Trophoblast cell (in vitro differentiated cells and primary cell): ENCODE data around the gene HORMAD1.
"Not testable (repeated sequence)": the region's sequence is repeated elsewhere in the genome, so short reads cannot be mapped to it uniquely, and the experiment has no call there.

Experiments
- DNase-seq, 2 donors: peaks; one replicate each; pipeline ENCODE4 v3.0.0-alpha.2; 2016
- H2AFZ ChIP-seq: 2 replicates; pipeline ENCODE4 v1.6.1; 2013; ENCODE audit warnings: low read length, moderate library complexity, mild to moderate bottlenecking; ENCODE audit not compliant: insufficient read depth, poor library complexity
- H2AK5ac ChIP-seq: 2 replicates; pipeline ENCODE4 v1.6.1; 2013; ENCODE audit warnings: mild to moderate bottlenecking, low read length
- H2BK120ac ChIP-seq: 2 replicates; pipeline ENCODE4 v1.6.1; 2013; ENCODE audit warnings: low read length, mild to moderate bottlenecking, moderate library complexity; ENCODE audit not compliant: insufficient read depth, poor library complexity
- H2BK12ac ChIP-seq: 2 replicates; pipeline ENCODE4 v1.6.1; 2013; ENCODE audit warnings: mild to moderate bottlenecking, low read length, moderate library complexity
- H2BK5ac ChIP-seq: 2 replicates; pipeline ENCODE4 v1.6.1; 2013; ENCODE audit warnings: low read length, low read depth, moderate library complexity, mild to moderate bottlenecking; ENCODE audit not compliant: poor library complexity
- H3K14ac ChIP-seq: 2 replicates; pipeline ENCODE4 v1.6.1; 2013; ENCODE audit warnings: mild to moderate bottlenecking, low read length
- H3K18ac ChIP-seq: 2 replicates; pipeline ENCODE4 v1.6.1; 2013; ENCODE audit warnings: mild to moderate bottlenecking, low read length
- H3K23ac ChIP-seq: 2 replicates; pipeline ENCODE4 v1.6.1; 2013; ENCODE audit warnings: low read length
- H3K27ac ChIP-seq: 2 replicates; pipeline ENCODE4 v1.5.1; 2013; ENCODE audit warnings: low read depth, mild to moderate bottlenecking, inconsistent platforms, low read length, moderate library complexity
- H3K27me3 ChIP-seq: 2 replicates; pipeline ENCODE4 v1.6.1; 2013; ENCODE audit warnings: inconsistent platforms, mild to moderate bottlenecking, low read length, moderate library complexity; ENCODE audit not compliant: insufficient read depth
- H3K36me3 ChIP-seq, 2 experiments: 1 replicate in 1 of 2; 2 replicates in 1 of 2; pipeline ENCODE4 v1.6.1; 2013; ENCODE audit warnings: low read length in 2 of 2, mild to moderate bottlenecking in 2 of 2, moderate library complexity in 1 of 2; ENCODE audit not compliant: insufficient read depth in 2 of 2, control insufficient read depth in 1 of 2
- H3K4ac ChIP-seq: 2 replicates; pipeline ENCODE4 v1.6.1; 2013; ENCODE audit warnings: low read depth, mild to moderate bottlenecking, low read length, moderate library complexity
- H3K4me1 ChIP-seq, 2 experiments: 1 replicate in 1 of 2; 2 replicates in 1 of 2; pipeline ENCODE4 v1.6.1; 2013; ENCODE audit warnings: low read length in 2 of 2, mild to moderate bottlenecking in 2 of 2, moderate library complexity in 1 of 2; ENCODE audit not compliant: insufficient read depth in 2 of 2, control insufficient read depth in 1 of 2
- H3K4me2 ChIP-seq: 2 replicates; pipeline ENCODE4 v1.6.1; 2013; ENCODE audit warnings: inconsistent platforms, mild to moderate bottlenecking, low read length, moderate library complexity
- H3K4me3 ChIP-seq: 2 replicates; pipeline ENCODE4 v1.5.1; 2013; ENCODE audit warnings: mild to moderate bottlenecking, low read depth, low read length, inconsistent platforms
- H3K79me1 ChIP-seq: one replicate; pipeline ENCODE4 v1.6.1; 2013; ENCODE audit warnings: low read length
- H3K79me2 ChIP-seq: 2 replicates; pipeline ENCODE4 v1.6.1; 2013; ENCODE audit warnings: low read length, mild to moderate bottlenecking; ENCODE audit not compliant: control insufficient read depth, insufficient read depth, poor library complexity
- H3K9ac ChIP-seq: 2 replicates; pipeline ENCODE4 v1.6.1; 2013; ENCODE audit warnings: mild to moderate bottlenecking, low read length
- H3K9me3 ChIP-seq: 2 replicates; pipeline ENCODE4 v1.6.1; 2013; ENCODE audit warnings: low read depth, mild to moderate bottlenecking, control low read depth, inconsistent platforms, low read length; ENCODE audit not compliant: insufficient read depth
- H4K12ac ChIP-seq: 2 replicates; pipeline ENCODE4 v1.6.1; 2013; ENCODE audit warnings: low read depth, mild to moderate bottlenecking, low read length, moderate library complexity
- H4K8ac ChIP-seq: 2 replicates; pipeline ENCODE4 v1.6.1; 2013; ENCODE audit warnings: low read depth, mild to moderate bottlenecking, low read length, moderate library complexity
- H4K91ac ChIP-seq: one replicate; pipeline ENCODE4 v1.6.1; 2013; ENCODE audit warnings: low read depth, mild to moderate bottlenecking, low read length, moderate library complexity
- WGBS: extraction: QIAGEN DNeasy Blood & Tissue Kit; methylation state at CpG from one replicate; pipeline ENCODE4 v1.1.7; 2013; ENCODE audit warnings: missing lambda C conversion rate; ENCODE audit not compliant: insufficient read length, insufficient coverage; ENCODE audit errors: extremely low coverage; 5-methylcytosine and 5-hydroxymethylcytosine counted together

HORMAD1 gene

GRCh38 chr1:150662811-150663210 is 57.9 kb downstream of the HORMAD1 start:
- WGBS = no CpG with 5 or more reads among the region's 9 CpGs
- H3K27me3 ChIP-seq = no peaks in the 10 kb centered on the region
- H2AFZ ChIP-seq = no peak overlapping the region
- no peak for DNase-seq
- no peaks in the 10 kb centered on the region for H3K79me1 ChIP-seq
- no peak overlapping the region for H4K8ac ChIP-seq
- no peaks in the 10 kb centered on the region for H3K9me3 ChIP-seq
- no peaks in the 10 kb centered on the region for H3K79me2 ChIP-seq
- no peak overlapping the region for H3K9ac ChIP-seq
- H3K18ac ChIP-seq = no peak overlapping the region
- H2BK120ac ChIP-seq = no peak overlapping the region
- no peak overlapping the region for H2BK5ac ChIP-seq
- no peak overlapping the region for H4K91ac ChIP-seq
- H3K27ac ChIP-seq = no peak overlapping the region
- H4K12ac ChIP-seq = no peak overlapping the region
- no peak overlapping the region for H3K4me2 ChIP-seq
- H2BK12ac ChIP-seq = no peak overlapping the region
- H2AK5ac ChIP-seq = no peak overlapping the region
- peaks cover 9 to 12% of the 10 kb centered on the region in 2 experiments for H3K36me3 ChIP-seq
- no peaks in the 10 kb centered on the region for H3K4me1 ChIP-seq
- H3K23ac ChIP-seq = no peak overlapping the region
- H3K14ac ChIP-seq = no peak overlapping the region
- no peak overlapping the region for H3K4ac ChIP-seq
- H3K4me3 ChIP-seq = no peak overlapping the region

GRCh38 chr1:150661156-150661555 is 59.5 kb downstream of the HORMAD1 start:
- Histone ChIP-seq H3K79me1 (no peaks in the 10 kb centered on the region), H3K14ac (no peak overlapping the region), H3K4me1 (no peaks in the 10 kb centered on the region), H3K36me3 (peaks cover 9% of the 10 kb centered on the region in 2 experiments), H3K4ac (no peak overlapping the region), H4K8ac (no peak overlapping the region), H2AFZ (no peak overlapping the region), H3K9me3 (no peaks in the 10 kb centered on the region), H3K4me3 (no peak overlapping the region), H3K79me2 (no peaks in the 10 kb centered on the region), H2BK120ac (no peak overlapping the region), H3K18ac (no peak overlapping the region), H2AK5ac (no peak overlapping the region), H4K12ac (no peak overlapping the region), H4K91ac (no peak overlapping the region), H3K4me2 (no peak overlapping the region), H2BK12ac (no peak overlapping the region), H3K23ac (no peak overlapping the region), H2BK5ac (no peak overlapping the region), H3K9ac (no peak overlapping the region), H3K27ac (no peak overlapping the region), H3K27me3 (no peaks in the 10 kb centered on the region)
- DNase-seq = no peak
- WGBS = no CpG with 5 or more reads among the region's 5 CpGs

GRCh38 chr1:150660584-150660983 is 60.1 kb downstream of the HORMAD1 start:
- Histone ChIP-seq H4K12ac (no peak overlapping the region), H3K36me3 (peaks cover 9% of the 10 kb centered on the region in 2 experiments), H2AFZ (no peak overlapping the region), H3K18ac (no peak overlapping the region), H2BK12ac (no peak overlapping the region), H3K4me3 (no peak overlapping the region), H3K4me1 (no peaks in the 10 kb centered on the region), H3K4me2 (no peak overlapping the region), H3K27me3 (no peaks in the 10 kb centered on the region), H2BK5ac (no peak overlapping the region), H3K9ac (no peak overlapping the region), H2AK5ac (no peak overlapping the region), H4K8ac (no peak overlapping the region), H3K79me2 (no peaks in the 10 kb centered on the region), H3K9me3 (no peaks in the 10 kb centered on the region), H3K27ac (no peak overlapping the region), H3K14ac (no peak overlapping the region), H2BK120ac (no peak overlapping the region), H4K91ac (no peak overlapping the region), H3K4ac (no peak overlapping the region), H3K23ac (no peak overlapping the region), H3K79me1 (no peaks in the 10 kb centered on the region)
- no CpG with 5 or more reads among the region's 4 CpGs for WGBS
- no peak for DNase-seq

GRCh38 chr1:150657064-150657463 is 63.6 kb downstream of the HORMAD1 start:
- not testable (repeated sequence) for H4K91ac ChIP-seq, DNase-seq, H2AFZ ChIP-seq, H3K4me3 ChIP-seq, H3K79me2 ChIP-seq, H3K9me3 ChIP-seq, H3K14ac ChIP-seq, H3K4ac ChIP-seq, H2AK5ac ChIP-seq, H3K27ac ChIP-seq, H2BK120ac ChIP-seq, H3K9ac ChIP-seq, H4K8ac ChIP-seq, H3K18ac ChIP-seq, H3K4me1 ChIP-seq, H4K12ac ChIP-seq, H3K79me1 ChIP-seq, H2BK5ac ChIP-seq, H2BK12ac ChIP-seq, H3K4me2 ChIP-seq, H3K23ac ChIP-seq, H3K27me3 ChIP-seq
- peaks cover 7 to 12% of the 10 kb centered on the region in 2 experiments for H3K36me3 ChIP-seq
- no CpG with 5 or more reads among the region's 4 CpGs for WGBS
